Stomach (tissue), 4 donors: Measurements from ENCODE around the gene ATG4B.

Source experiments
- CTCF ChIP-seq, 7 experiments: fragments of 450-650 bp in 4 of 7; fragments of 200-600 bp in 3 of 7; sonication (generic) in 3 of 7; IDR thresholded peaks; one replicate each; pipeline ENCODE4 v1.5.1; 2016 to 2019; ENCODE audit warnings: antibody characterized with exemption in 7 of 7, control low read depth in 2 of 7, mild to moderate bottlenecking in 1 of 7
- POLR2A ChIP-seq, 4 donors: fragments of 450-650 bp; IDR thresholded peaks; one replicate each; pipeline ENCODE4 v1.6.1; 2016; ENCODE audit warnings: antibody characterized with exemption in 4 of 4, control low read depth in 2 of 4, mild to moderate bottlenecking in 1 of 4, moderate library complexity in 1 of 4
- POLR2AphosphoS5 ChIP-seq, 3 donors: sonication (generic); formaldehyde crosslinking; IDR thresholded peaks; one replicate each; pipeline ENCODE4 v1.6.1; 2016; ENCODE audit warnings: antibody characterized with exemption in 3 of 3

GRCh38 chr2:241618829-241619228 lies 18.7 kb upstream of the ATG4B start:
- TF ChIP-seq CTCF (IDR thresholded peaks at IDR 0.05) = no peak
- TF ChIP-seq POLR2AphosphoS5 (IDR thresholded peaks at IDR 0.05) = no peak
- TF ChIP-seq POLR2A (IDR thresholded peaks at IDR 0.05) = no peak
